Nephron (organoid): ENCODE measurements around the gene C1R.

Experiments used
- H3K27ac Mint-ChIP-seq, 3 experiments: 2 replicates each; pipeline ENCODE4 v1.8.0; 2020; ENCODE audit warnings: mixed read lengths in 3 of 3, mild to moderate bottlenecking in 2 of 3, moderate library complexity in 1 of 3
- H3K27me3 Mint-ChIP-seq: 2 replicates; pipeline ENCODE4 v1.8.0; 2021; ENCODE audit warnings: low read depth, mild to moderate bottlenecking, moderate library complexity, mixed read lengths
- H3K36me3 Mint-ChIP-seq: 2 replicates; pipeline ENCODE4 v1.8.0; 2020; ENCODE audit warnings: low read depth, mixed read lengths
- H3K4me1 Mint-ChIP-seq: 2 replicates; pipeline ENCODE4 v1.8.0; 2020; ENCODE audit warnings: mixed read lengths
- H3K4me3 Mint-ChIP-seq, 3 experiments: 2 replicates each; pipeline ENCODE4 v1.8.0; 2020; ENCODE audit warnings: mild to moderate bottlenecking in 3 of 3, mixed read lengths in 3 of 3, moderate library complexity in 2 of 3
- H3K9me3 Mint-ChIP-seq: 2 replicates; pipeline ENCODE4 v1.8.0; 2020; ENCODE audit warnings: mixed read lengths
- CTCF ChIP-seq, 3 experiments: fragments of 200-600 bp; sonication (generic); IDR thresholded peaks; one replicate each; pipeline ENCODE4 v1.5.0; 2021; ENCODE audit warnings: antibody characterized with exemption in 3 of 3; ENCODE audit not compliant: unreplicated experiment in 3 of 3

The C1R gene

GRCh38 chr12:7100239-7100638 is 8.0 kb upstream of the C1R start:
- no peak overlapping the region for H3K27ac Mint-ChIP-seq
- H3K4me3 Mint-ChIP-seq = no peak overlapping the region
- H3K4me1 Mint-ChIP-seq = no peaks in the 10 kb centered on the region
- H3K9me3 Mint-ChIP-seq = no peaks in the 10 kb centered on the region
- peaks cover 33% of the 10 kb centered on the region for H3K36me3 Mint-ChIP-seq
- no peak for TF ChIP-seq CTCF (IDR thresholded peaks at IDR 0.05; ENCODE audit: unreplicated experiment in 3 of 3)
- H3K27me3 Mint-ChIP-seq = no peaks in the 10 kb centered on the region

- Mint-ChIP-seq H3K27me3 (no peaks in the 10 kb centered on the region), H3K36me3 (peaks cover 33% of the 10 kb centered on the region), H3K4me3 (no peak overlapping the region), H3K9me3 (no peaks in the 10 kb centered on the region), H3K4me1 (no peaks in the 10 kb centered on the region), H3K27ac (no peak overlapping the region)
- no peak for TF ChIP-seq CTCF (IDR thresholded peaks at IDR 0.05; ENCODE audit: unreplicated experiment in 3 of 3)
These were observed 7.2 kb upstream of the C1R start for GRCh38 chr12:7099290-7099996.

- TF ChIP-seq CTCF (IDR thresholded peaks at IDR 0.05; ENCODE audit: unreplicated experiment in 3 of 3) = no peak
These were observed 4.7 kb upstream of the C1R start for GRCh38 chr12:7096979-7097378.

GRCh38 chr12:7096006-7096932 is 4.0 kb upstream of the C1R start:
- Mint-ChIP-seq H3K9me3 (no peaks in the 10 kb centered on the region), H3K36me3 (peaks cover 13% of the 10 kb centered on the region), H3K27me3 (peaks cover 3% of the 10 kb centered on the region), H3K4me1 (peaks cover 7% of the 10 kb centered on the region), H3K27ac (no peak overlapping the region), H3K4me3 (no peak overlapping the region)
- no peak for TF ChIP-seq CTCF (IDR thresholded peaks at IDR 0.05; ENCODE audit: unreplicated experiment in 3 of 3)

More at GRCh38 chr12:7096979-7097378, 4.7 kb upstream of the C1R start:
- Mint-ChIP-seq H3K9me3 (no peaks in the 10 kb centered on the region), H3K4me1 (peaks cover 7% of the 10 kb centered on the region), H3K4me3 (no peak overlapping the region), H3K27ac (no peak overlapping the region), H3K27me3 (peaks cover 3% of the 10 kb centered on the region), H3K36me3 (peaks cover 14% of the 10 kb centered on the region)

GRCh38 chr12:7093892-7094291 is 1.6 kb upstream of the C1R start:
- Mint-ChIP-seq H3K4me3 (peak overlapping the region in 1 of 3 experiments; percentile 45), H3K27me3 (peaks cover 3% of the 10 kb centered on the region), H3K27ac (peak overlapping the region in 2 of 3 experiments; percentile 11 to 55), H3K4me1 (peaks cover 14% of the 10 kb centered on the region), H3K36me3 (peaks cover 8% of the 10 kb centered on the region), H3K9me3 (no peaks in the 10 kb centered on the region)
- no peak for TF ChIP-seq CTCF (IDR thresholded peaks at IDR 0.05; ENCODE audit: unreplicated experiment in 3 of 3)
